ENCODE data around the gene ADNP2.

ADNP2 gene

DNA sequence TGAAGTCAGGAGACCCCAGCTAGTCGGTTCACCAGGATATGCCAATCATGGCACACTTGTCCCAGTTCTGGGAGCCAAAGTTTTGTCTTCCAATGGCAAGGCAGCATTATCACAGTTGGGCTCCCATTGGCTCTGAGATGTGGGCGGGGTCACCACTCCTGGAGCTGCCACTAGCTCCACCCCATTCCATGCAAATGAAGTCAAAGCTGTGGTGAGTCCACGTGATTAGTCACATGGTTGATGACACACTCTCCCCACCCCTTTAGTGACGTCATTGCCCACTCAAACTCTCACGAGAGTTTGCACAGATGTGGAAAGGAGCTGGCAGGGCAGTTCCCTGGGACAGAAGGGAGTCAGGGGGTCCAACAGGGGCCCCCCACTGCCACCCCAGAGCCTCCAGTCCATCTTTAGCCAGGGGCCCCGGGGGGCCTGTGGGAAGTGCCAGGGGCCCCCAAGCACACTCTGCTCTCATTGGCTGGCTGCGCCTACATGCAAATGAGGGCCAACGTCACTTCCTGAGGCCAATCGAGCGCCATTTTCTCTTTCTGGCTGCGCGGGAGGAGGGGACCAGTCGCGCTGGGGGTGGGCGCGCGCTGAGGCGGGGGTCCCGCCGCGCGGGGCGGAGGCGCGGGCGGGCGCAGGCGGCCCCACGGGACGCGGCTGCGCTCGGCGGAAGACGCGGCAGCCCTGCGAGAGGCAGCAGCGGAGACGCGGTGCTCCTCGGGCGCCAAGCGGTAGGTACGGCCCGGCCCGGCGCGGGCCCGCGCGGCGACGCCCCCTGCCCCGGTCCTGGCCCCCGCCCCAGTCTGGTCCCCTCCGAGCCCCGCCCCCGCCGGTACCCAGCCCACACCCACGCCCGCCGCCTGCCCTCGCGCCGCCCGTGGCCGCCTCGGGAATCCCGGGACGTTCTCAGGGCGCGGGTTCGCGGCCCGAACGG, at the start of gene ADNP2:
Gene ADNP2, plus strand, starts transcription at position 524 of the 937 bp plus-strand sequence. CDS start 8,281 bp downstream, outside the sequence.
- DNase-seq: peak; percentile 93

DNA sequence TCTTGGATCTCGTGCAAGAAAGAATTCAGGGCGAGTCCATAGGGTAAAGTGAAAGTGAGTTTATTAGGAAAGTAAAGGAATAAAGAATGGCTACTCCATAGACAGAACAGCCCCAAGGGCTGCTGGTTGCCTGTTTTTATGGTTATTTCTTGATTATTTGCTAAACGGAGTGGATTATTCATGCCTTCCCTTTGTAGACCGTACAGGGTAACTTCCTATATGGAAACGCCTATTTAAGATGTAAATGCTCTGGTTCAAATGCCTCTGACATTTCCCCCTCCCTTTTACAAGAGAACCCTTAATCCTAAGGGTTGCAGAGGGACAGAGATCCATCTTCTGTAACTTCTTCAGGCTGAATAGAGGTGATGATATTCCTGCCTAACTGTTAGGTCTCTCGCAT, 49.1 kb upstream of the ADNP2 start:
- no peak for DNase-seq

DNA sequence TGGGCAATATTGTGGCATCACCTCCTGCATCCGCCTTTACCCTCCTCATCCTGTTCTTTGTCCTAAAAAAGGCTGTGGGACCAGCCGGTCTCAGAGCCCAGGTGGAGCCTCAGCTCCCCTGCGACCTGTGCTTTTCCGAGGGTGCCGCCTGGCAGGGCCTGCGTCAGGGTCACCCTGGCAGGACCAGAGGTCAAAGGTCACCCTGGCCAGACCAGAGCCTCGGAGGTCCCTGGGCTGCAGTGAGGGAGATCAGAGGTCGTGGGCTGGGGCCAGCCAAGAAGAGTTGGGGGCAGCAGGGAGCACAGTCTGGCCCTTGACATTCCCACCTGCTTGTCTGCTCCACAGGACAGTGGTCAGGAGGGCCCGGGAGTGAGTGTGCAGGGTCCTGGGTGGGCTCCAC, 43.4 kb upstream of the ADNP2 start:
- no peak for DNase-seq

DNA sequence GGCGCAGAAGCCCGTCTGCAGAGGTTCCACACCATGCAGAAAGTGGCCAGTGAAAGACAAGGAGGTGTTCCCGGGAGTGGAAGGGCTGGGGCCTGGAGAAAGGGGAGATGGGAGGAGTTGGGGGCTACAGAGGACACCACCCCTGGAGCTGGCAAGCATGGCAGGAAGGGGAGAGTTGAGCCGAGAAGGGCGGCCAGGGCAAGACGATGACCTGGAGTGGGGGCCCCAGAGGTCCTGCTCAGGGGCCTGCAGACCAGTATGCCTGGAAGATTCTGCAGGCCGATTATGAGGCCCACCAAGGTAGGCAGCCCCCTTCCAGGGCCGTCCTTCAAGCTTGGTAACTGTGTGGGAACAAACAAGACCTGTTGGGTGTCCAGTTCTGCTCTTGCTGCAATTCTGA, 41.7 kb upstream of the ADNP2 start:
- DNase-seq: no peak

DNA sequence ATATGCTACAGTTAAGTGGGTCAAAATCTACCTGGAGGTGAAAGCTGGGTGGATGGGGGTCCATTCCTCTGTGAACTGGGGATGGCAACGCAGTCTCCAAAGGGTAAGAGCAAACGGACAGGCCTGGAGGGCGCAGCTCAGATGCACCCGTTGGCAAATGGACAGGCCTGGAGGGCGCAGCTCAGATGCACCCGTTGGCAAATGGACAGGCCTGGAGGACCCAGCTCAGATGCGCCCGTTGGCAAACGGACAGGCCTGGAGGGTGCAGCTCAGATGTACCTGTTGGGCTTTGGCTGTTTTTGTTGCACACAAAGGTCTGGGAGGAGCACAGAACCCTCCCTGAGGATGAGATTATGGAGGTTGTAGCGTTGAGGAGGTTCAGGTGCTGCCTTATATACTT, 41.2 kb upstream of the ADNP2 start:
- no peak for DNase-seq

GRCh38 chr18:80068571-80069272, 40.3 kb upstream of the ADNP2 start:
- DNase-seq: no peak

DNA sequence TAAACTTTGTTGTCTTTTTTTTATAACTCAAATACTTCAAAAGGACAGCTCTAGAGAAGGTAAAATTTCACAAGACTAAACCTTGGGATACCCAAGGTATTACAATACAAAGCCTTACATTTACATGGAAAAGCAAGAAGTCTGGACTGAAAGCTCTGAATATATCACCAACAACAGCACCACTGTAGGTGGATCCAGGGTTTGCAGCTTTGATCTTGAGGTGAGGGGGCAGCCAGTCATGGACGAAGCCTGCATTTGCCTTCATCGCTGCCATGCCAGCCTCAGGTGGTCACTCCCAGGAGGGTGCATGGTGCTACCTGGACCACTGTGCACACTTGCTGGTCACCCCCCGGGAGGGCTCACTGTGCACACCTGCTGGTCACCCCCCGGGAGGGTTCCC, 38.2 kb upstream of the ADNP2 start:
- DNase-seq: no peak

- no peak for DNase-seq
These were observed 34.9 kb upstream of the ADNP2 start for GRCh38 chr18:80074183-80074582.

DNA sequence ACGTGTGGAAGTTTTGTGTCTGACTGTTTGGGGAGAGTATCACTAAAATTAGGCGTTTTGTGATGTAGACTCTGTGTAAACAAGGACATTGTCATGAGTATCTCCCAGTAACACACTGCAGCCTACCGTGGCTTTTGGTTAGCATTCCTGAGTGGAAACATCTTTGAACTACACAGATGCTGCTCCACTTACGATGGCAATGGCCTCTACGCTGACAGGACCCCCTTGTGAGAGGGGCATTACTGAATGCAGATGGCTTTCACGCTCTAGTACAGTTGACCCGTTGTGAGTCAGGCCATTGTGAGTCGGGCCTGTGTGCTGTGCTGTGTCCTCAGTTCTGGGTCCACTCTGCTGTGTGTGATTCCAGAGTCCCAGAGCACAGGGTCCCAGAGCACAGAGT, 34.4 kb upstream of the ADNP2 start:
- no peak for DNase-seq

- no peak for DNase-seq
These were observed 33.1 kb upstream of the ADNP2 start for GRCh38 chr18:80075940-80076339.

DNA sequence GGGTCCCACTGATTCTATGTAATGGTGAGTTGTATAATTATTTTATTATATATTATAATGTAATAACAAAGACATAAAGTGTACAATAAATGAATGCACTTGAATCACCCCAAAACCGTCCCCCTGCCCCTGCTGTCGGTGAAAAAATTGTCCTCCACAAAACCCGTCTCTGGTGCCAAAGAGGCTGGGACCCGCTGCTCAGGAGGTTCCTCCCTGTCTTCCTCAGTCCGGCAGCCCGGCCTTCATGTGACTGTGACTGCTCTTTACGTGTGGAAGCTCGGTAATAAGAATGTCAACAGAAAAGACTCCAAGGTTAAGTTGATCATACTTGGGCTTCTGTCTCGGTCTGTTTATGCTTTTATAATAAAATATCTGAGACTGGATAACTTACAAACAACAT, 32.7 kb upstream of the ADNP2 start:
- DNase-seq: no peak

GRCh38 chr18:80077873-80078272, 31.2 kb upstream of the ADNP2 start:
- no peak for DNase-seq

GRCh38 chr18:80086281-80086680, 22.8 kb upstream of the ADNP2 start:
- DNase-seq: no peak

- no peak for DNase-seq
These were observed 21.0 kb upstream of the ADNP2 start for GRCh38 chr18:80088036-80088435.

GRCh38 chr18:80088823-80089222, 20.2 kb upstream of the ADNP2 start:
- no peak for DNase-seq

DNA sequence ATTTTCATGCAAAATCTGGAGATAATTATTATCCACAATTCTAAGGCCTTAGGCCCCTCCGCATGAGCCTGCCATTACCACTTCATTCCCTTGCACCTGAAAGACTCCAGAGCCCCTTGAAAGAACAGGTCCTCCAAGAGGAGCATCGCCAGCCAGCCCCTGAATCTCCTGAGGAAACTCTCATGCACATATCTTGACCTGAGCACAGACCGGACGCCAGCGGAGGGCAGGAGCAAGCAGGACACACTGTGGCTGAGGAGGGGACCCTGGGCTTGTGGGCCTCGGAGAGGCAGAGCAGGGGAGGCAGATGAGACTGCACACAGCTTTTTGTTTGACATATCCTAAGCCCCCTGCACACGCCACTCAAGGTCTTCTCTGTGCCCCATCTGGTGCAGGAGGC, 13.6 kb upstream of the ADNP2 start:
- no peak for DNase-seq

DNA sequence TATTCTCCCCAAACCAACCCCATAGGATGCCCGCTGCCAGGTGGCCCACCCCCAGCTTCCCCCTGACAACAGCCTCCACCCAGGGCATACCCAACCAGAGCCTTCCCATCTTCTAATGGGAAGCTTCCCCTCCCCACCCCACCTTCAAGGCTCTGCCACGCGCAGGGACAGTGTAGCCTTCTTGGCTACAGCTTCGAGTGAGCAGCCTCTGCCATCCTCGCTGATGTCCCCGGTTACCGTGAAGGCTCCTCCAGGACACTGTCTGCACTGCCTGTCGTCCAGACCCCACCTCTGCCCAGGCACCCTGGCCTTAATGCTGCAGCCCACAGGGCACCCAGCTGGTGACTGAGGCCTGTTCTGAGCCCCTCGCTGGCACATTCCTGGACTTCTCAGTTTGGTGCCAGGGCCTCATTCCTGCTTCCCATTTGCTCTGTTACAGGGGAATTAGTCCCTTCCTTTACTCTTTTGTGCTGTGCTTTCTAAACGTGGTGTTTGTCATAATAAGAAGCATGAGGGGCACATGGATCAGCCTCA, 13.0 kb upstream of the ADNP2 start:
- DNase-seq: no peak

DNA sequence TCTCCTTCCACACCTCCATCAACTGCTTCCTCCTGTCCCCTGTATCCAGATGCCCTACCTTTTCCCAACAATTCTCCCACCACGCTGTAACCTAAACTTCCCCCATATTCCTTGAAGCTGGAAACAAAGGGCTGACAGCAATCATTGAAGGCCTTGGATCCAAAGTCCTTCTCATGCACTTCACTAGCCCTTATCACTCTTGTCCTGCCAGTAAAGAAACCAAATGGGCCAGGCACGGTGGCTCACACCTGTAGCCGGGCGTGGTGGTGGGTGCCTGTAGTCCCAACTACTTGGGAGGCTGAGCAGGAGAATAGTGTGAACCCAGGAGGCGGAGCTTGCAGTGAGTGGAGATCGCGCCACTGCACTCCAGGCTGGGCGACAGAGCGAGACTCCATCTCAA, 11.9 kb upstream of the ADNP2 start:
- DNase-seq: no peak

GRCh38 chr18:80103231-80103630, 5.8 kb upstream of the ADNP2 start:
- no peak for DNase-seq

GRCh38 chr18:80104364-80104779, 4.7 kb upstream of the ADNP2 start:
- DNase-seq: no peak

GRCh38 chr18:80105369-80106167, 3.5 kb upstream of the ADNP2 start:
- DNase-seq: peak; percentile 59

DNA sequence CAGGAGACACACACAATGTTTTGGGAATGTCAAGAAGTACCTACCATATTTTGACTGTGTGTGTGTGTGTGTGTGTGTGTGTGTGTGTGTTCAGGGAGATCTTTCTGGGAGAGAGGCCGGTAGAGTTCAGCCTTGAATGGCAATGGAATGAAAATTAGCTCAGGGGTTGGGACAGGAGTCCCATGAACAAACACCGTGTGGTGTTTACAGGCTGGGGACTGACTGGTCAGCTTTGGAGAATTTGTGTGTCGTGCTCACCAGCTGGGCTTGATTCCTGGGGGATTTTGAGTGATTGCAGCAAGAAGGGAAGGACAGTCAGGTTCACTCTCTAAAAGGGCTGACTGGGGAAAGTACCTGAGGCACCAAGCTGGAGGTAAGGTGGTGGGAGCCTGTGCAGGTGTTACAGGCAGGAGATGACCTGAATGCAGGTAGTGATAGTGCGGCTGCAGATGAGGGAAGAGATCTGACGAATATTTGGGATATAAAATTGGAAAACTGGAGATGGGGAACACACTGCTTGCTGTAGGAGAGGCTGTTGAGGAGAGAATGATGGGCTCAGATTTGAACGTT, 2.5 kb upstream of the ADNP2 start:
- no peak for DNase-seq

DNA sequence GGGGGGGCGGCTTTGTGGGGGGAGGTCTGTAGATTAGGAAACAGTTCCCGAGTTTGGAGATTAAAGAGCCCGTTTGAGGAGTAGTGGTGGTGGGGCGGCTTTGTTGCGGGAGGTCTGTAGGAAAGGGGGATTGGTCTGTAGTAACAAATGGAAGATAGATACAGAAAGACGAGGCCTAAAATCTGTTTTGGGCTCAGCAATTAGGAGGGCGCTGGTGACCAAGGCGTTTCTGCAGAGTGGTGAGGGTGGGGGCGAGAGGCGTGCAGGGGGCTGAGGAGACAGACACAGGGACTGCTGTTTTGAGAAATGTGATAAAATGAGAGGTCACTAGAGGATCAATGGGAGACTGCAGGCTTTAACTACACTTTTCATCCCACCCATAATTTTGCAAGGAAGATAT, 1.6 kb upstream of the ADNP2 start:
- no peak for DNase-seq
